SU-DHL-6 (cell line): Measurements from ENCODE around the gene ZNF579.

ENCODE experiments used
- EZH2phosphoT487 ChIP-seq: fragments of 200-600 bp; sonication (generic), shearing (Covaris generic); conservative IDR thresholded peaks from 2 replicates; pipeline ENCODE4 v1.6.1; 2018; ENCODE audit warnings: mild to moderate bottlenecking, antibody characterized with exemption, low read length, moderate library complexity, mixed read lengths
- TF ChIP-seq, protein P1 (sequence below): fragments of 200-600 bp; sonication (generic); IDR thresholded peaks from one replicate; pipeline ENCODE4 v1.5.1; 2017; ENCODE audit warnings: antibody characterized with exemption, mild to moderate bottlenecking, low read length, moderate library complexity; ENCODE audit not compliant: insufficient read depth, poor library complexity, severe bottlenecking

DNA sequence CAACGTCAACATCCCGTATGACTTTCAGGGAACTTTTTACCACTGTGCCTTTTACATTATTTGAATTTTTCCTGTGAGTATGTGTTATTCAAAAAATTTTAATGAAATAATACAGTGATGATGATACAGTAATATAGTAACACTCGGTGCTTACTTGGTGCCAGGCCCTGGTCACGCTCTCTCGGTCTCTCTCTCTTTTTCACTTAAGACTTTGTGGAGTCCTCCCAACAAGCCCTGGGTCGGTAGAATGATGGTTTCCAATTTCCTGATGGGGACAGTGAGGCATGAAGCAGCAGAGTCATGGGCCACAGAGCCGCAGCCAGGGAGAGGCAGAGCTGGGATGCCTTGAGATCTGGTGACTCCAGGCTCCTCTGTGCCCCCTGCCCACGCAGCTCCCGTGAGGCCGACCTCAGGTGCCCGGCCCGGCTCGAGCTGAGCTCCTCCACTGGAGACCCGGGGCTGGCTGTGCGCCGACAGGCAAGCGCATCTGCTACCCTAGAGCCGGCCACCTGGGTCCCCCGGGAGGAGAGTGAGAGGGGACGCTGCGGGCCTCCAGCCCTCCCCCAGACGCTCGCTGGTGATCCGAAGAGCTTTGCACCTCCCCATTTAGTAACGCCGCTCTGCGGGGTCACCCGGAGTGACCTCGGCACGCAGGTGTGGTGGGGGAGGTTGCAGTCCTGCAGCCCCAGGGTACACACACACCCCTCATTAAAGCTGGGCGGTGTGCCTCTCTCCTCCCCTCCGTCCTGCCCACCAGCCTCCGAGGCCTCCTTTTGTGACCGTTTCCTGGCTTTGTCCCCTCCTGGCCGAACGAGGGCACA, 30.9 kb downstream of the ZNF579 start:
- TF ChIP-seq, protein P1, sequence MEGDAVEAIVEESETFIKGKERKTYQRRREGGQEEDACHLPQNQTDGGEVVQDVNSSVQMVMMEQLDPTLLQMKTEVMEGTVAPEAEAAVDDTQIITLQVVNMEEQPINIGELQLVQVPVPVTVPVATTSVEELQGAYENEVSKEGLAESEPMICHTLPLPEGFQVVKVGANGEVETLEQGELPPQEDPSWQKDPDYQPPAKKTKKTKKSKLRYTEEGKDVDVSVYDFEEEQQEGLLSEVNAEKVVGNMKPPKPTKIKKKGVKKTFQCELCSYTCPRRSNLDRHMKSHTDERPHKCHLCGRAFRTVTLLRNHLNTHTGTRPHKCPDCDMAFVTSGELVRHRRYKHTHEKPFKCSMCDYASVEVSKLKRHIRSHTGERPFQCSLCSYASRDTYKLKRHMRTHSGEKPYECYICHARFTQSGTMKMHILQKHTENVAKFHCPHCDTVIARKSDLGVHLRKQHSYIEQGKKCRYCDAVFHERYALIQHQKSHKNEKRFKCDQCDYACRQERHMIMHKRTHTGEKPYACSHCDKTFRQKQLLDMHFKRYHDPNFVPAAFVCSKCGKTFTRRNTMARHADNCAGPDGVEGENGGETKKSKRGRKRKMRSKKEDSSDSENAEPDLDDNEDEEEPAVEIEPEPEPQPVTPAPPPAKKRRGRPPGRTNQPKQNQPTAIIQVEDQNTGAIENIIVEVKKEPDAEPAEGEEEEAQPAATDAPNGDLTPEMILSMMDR, result no peak
- TF ChIP-seq EZH2phosphoT487, result no peak
